GM19351 (cell line): ENCODE results near the gene NEU1.
"Not testable (repeated sequence)": the region's sequence is repeated elsewhere in the genome, so short reads cannot be mapped to it uniquely, and the experiment has no call there.

ENCODE experiments used
- ATAC-seq: cut with Tn5 transposase; IDR thresholded peaks from one replicate; pipeline ENCODE4 v1.9.1; 2021; ENCODE audit warnings: mild to moderate bottlenecking, moderate library complexity; ENCODE audit not compliant: unreplicated experiment

The NEU1 gene

GRCh38 chr6:31822036-31822821 is 40.4 kb downstream of the NEU1 start:
- peak; percentile 29 for ATAC-seq

DNA sequence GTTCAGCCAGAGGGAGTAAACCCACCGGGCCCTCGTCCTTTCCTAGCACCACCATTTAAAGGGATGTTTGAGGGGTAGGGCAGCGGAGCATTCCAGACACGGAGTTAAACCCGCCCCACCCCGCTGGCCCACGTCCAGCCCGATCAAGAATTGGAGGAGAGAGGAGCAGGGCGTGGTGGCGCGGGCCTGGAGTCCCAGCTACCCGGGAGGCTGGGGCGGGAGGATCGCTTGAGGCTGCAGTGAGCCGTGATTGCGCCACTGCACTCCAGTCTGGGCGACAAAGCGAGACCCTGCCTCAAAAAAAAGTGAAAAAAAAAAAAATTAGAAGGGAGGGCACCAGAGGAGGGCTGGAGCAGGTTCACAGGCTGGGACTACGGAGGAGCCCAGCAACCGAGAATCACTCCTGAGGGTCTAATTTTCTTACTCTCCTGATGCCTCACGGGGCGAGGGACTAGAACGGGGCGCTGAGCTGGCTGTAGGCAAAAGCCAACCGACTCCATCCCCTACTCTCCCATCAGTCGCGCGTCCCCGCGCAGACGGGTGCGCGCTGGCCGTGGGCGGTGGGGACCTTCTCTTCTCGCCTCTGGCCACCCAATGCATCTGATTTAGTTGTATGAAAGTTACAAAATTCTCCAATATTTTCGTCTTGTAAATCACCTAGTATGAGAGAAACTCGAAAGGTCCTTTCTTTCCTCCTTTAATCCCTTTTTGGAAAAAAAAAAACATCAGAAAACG is 41.2 kb downstream of the NEU1 start:
- peak; percentile 59 for ATAC-seq

DNA sequence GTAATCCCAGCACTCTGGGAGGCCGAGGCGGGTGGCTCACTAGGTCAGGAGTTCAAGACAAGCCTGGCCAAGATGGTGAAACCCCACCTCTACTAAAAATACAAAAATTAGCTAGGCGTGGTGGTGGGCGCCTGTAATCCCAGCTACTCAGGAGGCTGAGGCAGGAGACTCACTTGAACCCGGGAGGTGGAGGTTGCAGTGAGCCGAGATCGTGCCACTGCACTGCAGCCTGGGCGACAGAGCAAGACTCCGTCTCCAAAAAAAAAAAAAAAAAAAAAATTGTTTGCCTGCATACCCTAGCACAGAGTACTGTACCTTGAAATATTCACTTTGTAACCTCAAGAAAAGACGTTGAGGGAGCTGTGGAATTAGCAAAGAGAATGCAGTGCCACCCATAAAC is 42.2 kb downstream of the NEU1 start:
- ATAC-seq = not testable (repeated sequence)

GRCh38 chr6:31819871-31820299 is 42.7 kb downstream of the NEU1 start:
- ATAC-seq = no peak

DNA sequence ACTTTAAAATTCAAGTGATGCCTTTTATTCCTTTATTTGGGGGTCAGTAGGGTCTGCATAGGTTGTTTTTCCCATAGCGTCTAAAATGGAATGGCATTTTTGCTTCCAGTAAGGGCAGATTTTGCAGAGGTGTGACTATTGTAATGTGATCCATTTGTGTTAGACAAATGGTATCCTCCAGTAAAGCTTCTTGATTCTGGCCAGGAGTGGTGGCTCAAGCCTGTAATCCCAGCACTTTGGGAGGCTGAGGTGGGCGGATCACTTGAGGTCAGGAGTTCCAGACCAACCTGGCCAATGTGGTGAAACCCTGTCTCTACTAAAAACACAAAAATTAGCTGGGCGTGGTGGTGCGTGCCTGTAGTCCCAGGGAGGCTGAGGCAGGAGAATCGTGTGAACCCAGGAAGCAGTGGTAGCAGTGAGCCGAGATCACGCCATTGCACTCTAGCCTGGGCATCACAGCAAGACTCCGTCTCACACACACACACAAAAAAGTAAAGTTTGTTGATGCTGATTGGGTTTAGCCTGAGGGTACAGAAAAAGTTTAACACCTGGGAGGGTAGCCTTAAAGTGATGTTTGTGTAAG is 44.6 kb downstream of the NEU1 start:
- ATAC-seq = not testable (repeated sequence)

GRCh38 chr6:31817133-31817928 is 45.3 kb downstream of the NEU1 start:
- ATAC-seq = not testable (repeated sequence)

GRCh38 chr6:31815025-31815838 is 47.4 kb downstream of the NEU1 start, which contains the start of the genes HSPA1A and HSPA1L:
Gene HSPA1A (plus strand): TSS chr6:31815543. CDS start chr6:31815757, 214 bp downstream.
Gene HSPA1L (minus strand): TSS chr6:31815283. CDS start chr6:31811972, 3,311 bp downstream.
- no peak for ATAC-seq

DNA sequence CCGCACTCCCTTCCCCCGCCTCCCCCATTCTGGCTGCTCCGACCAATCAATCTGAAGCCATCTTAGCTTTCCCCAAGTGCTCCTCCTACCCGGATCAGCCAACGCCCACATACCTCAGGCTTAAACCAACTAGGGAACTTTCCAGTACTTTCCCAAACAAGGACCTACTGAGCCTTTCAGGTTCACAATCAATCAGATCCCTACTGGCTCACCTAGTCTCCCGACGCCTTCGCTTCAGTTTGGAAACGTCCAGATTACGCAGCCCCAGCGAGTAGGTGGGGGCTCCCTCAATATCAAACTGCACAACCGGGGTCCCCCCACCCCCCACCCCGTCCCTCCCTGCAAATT is 48.0 kb downstream of the NEU1 start:
- ATAC-seq = no peak

DNA sequence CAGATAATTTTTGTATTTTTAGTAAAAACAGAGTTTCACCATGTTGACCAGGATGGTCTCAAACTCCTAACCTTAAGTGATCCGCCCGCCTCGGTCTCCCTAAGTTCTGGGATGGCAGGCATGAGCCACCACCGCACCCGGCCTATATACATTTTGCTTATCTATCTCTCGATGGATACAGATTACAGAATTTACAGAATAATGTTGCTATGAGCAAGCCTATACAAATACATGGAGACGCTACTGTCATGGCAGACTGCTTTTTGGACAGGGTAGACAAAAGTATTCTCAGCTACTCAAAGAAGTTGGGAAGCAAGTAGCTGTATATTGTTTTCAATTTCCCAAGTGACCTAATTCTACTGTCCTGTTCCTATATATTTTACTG is 49.2 kb downstream of the NEU1 start:
- ATAC-seq = no peak

- ATAC-seq = no peak
Observed at GRCh38 chr6:31811645-31812044, 51.0 kb downstream of the NEU1 start.

GRCh38 chr6:31808599-31808998 is 54.0 kb downstream of the NEU1 start:
- not testable (repeated sequence) for ATAC-seq
